ENCODE measurements around the gene EDEM1. TPM values are rescaled to one million over a fixed set of nuclear protein-coding genes. Genes with fewer than 3 reads are reported as not detected.

Gene EDEM1
- polyA plus RNA-seq, 1 donor from 2014 or later = 13.6 TPM

- Histone ChIP-seq H3K4me2 (ENCODE audit: low read length) (no peak overlapping the region), H4K20me1 (ENCODE audit: insufficient read depth) (no peaks in the 10 kb centered on the region), H2AFZ (ENCODE audit: low read depth, low read length) (no peak overlapping the region), H3K79me2 (replicated peaks; ENCODE audit: insufficient read depth, low read length) (no peaks in the 10 kb centered on the region), H3K9ac (ENCODE audit: low read length) (no peak overlapping the region), H3K9me3 (ENCODE audit: low read length) (no peaks in the 10 kb centered on the region), H3K27me3 (ENCODE audit: insufficient read depth, low read depth, low read length) (no peaks in the 10 kb centered on the region), H3F3A (ENCODE audit: insufficient read depth, low read length, poor library complexity, severe bottlenecking) (no peaks in the 10 kb centered on the region), H3K36me3 (ENCODE audit: insufficient read depth, low read length) (peaks cover 7% of the 10 kb centered on the region), H3K27ac (ENCODE audit: low read length) (no peak overlapping the region), H3K4me3 (ENCODE audit: low read length) (no peak overlapping the region), H3K9me2 (ENCODE audit: insufficient read depth, low read length) (no peaks in the 10 kb centered on the region)
- no peak for TF ChIP-seq SMC3 (conservative IDR thresholded peaks at IDR 0.05; ENCODE audit: poor library complexity)
- no peak for TF ChIP-seq MXI1 (conservative IDR thresholded peaks at IDR 0.05; ENCODE audit: poor library complexity, severe bottlenecking)
- no peak for TF ChIP-seq CTCF (IDR thresholded peaks at IDR 0.05; ENCODE audit: poor library complexity, severe bottlenecking)
- TF ChIP-seq TAF1 (IDR thresholded peaks at IDR 0.05; ENCODE audit: low read depth) = no peak
- TF ChIP-seq EP300 (conservative IDR thresholded peaks at IDR 0.05; ENCODE audit: poor library complexity, severe bottlenecking) = no peak
- TF ChIP-seq EZH2 (IDR thresholded peaks at IDR 0.05; ENCODE audit: borderline replicate concordance, insufficient read depth, low read length, poor library complexity, severe bottlenecking) = no peak
- no peak for TF ChIP-seq REST (IDR thresholded peaks at IDR 0.05; ENCODE audit: borderline replicate concordance)
- TF ChIP-seq POLR2AphosphoS5 (IDR thresholded peaks at IDR 0.05) = no peak
- TF ChIP-seq RAD21 (conservative IDR thresholded peaks at IDR 0.05) = no peak
Measured at GRCh38 chr3:5214352-5214751, 26.8 kb downstream of the EDEM1 start.

- no peak overlapping the region for H2AFZ ChIP-seq (ENCODE audit: low read depth, low read length)
- no peaks in the 10 kb centered on the region for H3K79me2 ChIP-seq (replicated peaks; ENCODE audit: insufficient read depth, low read length)
- H3K36me3 ChIP-seq (ENCODE audit: insufficient read depth, low read length) = peaks cover 4% of the 10 kb centered on the region
- H3K4me3 ChIP-seq (ENCODE audit: low read length) = no peak overlapping the region
- H3K9ac ChIP-seq (ENCODE audit: low read length) = no peak overlapping the region
- H3K27me3 ChIP-seq (ENCODE audit: insufficient read depth, low read depth, low read length) = no peaks in the 10 kb centered on the region
- TF ChIP-seq EP300 (conservative IDR thresholded peaks at IDR 0.05; ENCODE audit: poor library complexity, severe bottlenecking) (no peak), TAF1 (IDR thresholded peaks at IDR 0.05; ENCODE audit: low read depth) (no peak), CTCF (IDR thresholded peaks at IDR 0.05; ENCODE audit: poor library complexity, severe bottlenecking) (no peak), POLR2AphosphoS5 (IDR thresholded peaks at IDR 0.05) (peak; percentile 49), MXI1 (conservative IDR thresholded peaks at IDR 0.05; ENCODE audit: poor library complexity, severe bottlenecking) (peak; percentile 40), EZH2 (IDR thresholded peaks at IDR 0.05; ENCODE audit: borderline replicate concordance, insufficient read depth, low read length, poor library complexity, severe bottlenecking) (no peak), RAD21 (conservative IDR thresholded peaks at IDR 0.05) (no peak), REST (IDR thresholded peaks at IDR 0.05; ENCODE audit: borderline replicate concordance) (peak; percentile 98), SMC3 (conservative IDR thresholded peaks at IDR 0.05; ENCODE audit: poor library complexity) (no peak)
- H3K4me2 ChIP-seq (ENCODE audit: low read length) = no peak overlapping the region
- no peaks in the 10 kb centered on the region for H3K9me2 ChIP-seq (ENCODE audit: insufficient read depth, low read length)
- H4K20me1 ChIP-seq (ENCODE audit: insufficient read depth) = no peaks in the 10 kb centered on the region
- no peaks in the 10 kb centered on the region for H3K9me3 ChIP-seq (ENCODE audit: low read length)
- H3F3A ChIP-seq (ENCODE audit: insufficient read depth, low read length, poor library complexity, severe bottlenecking) = no peaks in the 10 kb centered on the region
- H3K27ac ChIP-seq (ENCODE audit: low read length) = no peak overlapping the region
Measured at GRCh38 chr3:5217824-5218595, 30.5 kb downstream of the EDEM1 start.
